H9 (cell line): ENCODE results near the gene SLBP. TPM values are rescaled to one million over a fixed set of nuclear protein-coding genes. Genes with fewer than 3 reads are reported as not detected.
A peak's percentile ranks its signal among the peaks of the same experiment; 100 is the strongest.

ENCODE experiments used
- DNase-seq: peaks from one replicate; pipeline ENCODE4 v3.0.0-alpha.2; 2017
- H2AFZ ChIP-seq: one replicate; pipeline ENCODE4 v1.6.1; 2013; ENCODE audit warnings: mild to moderate bottlenecking, low read length, control low read depth, moderate library complexity
- H2AK5ac ChIP-seq: 2 replicates; pipeline ENCODE4 v1.6.1; 2013; ENCODE audit warnings: low read length, control low read depth, mixed read lengths; ENCODE audit not compliant: insufficient read length
- H2BK120ac ChIP-seq: one replicate; pipeline ENCODE4 v1.6.1; 2013; ENCODE audit warnings: low read depth, mild to moderate bottlenecking, low read length, control low read depth, inconsistent platforms; ENCODE audit not compliant: poor library complexity, severe bottlenecking
- H2BK12ac ChIP-seq: 2 replicates; pipeline ENCODE4 v1.6.1; 2013; ENCODE audit warnings: low read length, control low read depth, mixed read lengths, low read depth; ENCODE audit not compliant: insufficient read length
- H2BK15ac ChIP-seq: 2 replicates; pipeline ENCODE4 v1.6.1; 2013; ENCODE audit warnings: low read depth, low read length, control low read depth
- H2BK20ac ChIP-seq: one replicate; pipeline ENCODE4 v1.6.1; 2013; ENCODE audit warnings: low read depth, mild to moderate bottlenecking, low read length, control low read depth, inconsistent platforms; ENCODE audit not compliant: poor library complexity, severe bottlenecking
- H2BK5ac ChIP-seq: 2 replicates; pipeline ENCODE4 v1.6.1; 2013; ENCODE audit warnings: low read length, control low read depth, mixed read lengths; ENCODE audit not compliant: insufficient read length
- H3K14ac ChIP-seq: 2 replicates; pipeline ENCODE4 v1.6.1; 2013; ENCODE audit warnings: low read length, control low read depth; ENCODE audit not compliant: insufficient read depth
- H3K18ac ChIP-seq: 2 replicates; pipeline ENCODE4 v1.6.1; 2013; ENCODE audit warnings: low read depth, mild to moderate bottlenecking, mixed read lengths, low read length, control low read depth; ENCODE audit not compliant: insufficient read length
- H3K23ac ChIP-seq: 2 replicates; pipeline ENCODE4 v1.6.1; 2013; ENCODE audit warnings: low read length, control low read depth, mixed read lengths, low read depth; ENCODE audit not compliant: insufficient read length
- H3K23me2 ChIP-seq: 2 replicates; pipeline ENCODE4 v1.6.1; 2013; ENCODE audit warnings: low read depth, mild to moderate bottlenecking, mixed read lengths, low read length, control low read depth; ENCODE audit not compliant: insufficient read length, poor library complexity, severe bottlenecking
- H3K27ac ChIP-seq: 2 replicates; pipeline ENCODE4 v1.5.1; 2013; ENCODE audit warnings: low read length, control low read depth, mixed read lengths, low read depth; ENCODE audit not compliant: insufficient read length
- H3K27me3 ChIP-seq: 2 replicates; pipeline ENCODE4 v1.6.1; 2013; ENCODE audit warnings: low read length, control low read depth, inconsistent platforms; ENCODE audit not compliant: insufficient read depth
- H3K4ac ChIP-seq: 2 replicates; pipeline ENCODE4 v1.6.1; 2013; ENCODE audit warnings: low read depth, mild to moderate bottlenecking, control low read depth, inconsistent platforms, low read length, moderate library complexity
- H3K4me1 ChIP-seq: 2 replicates; pipeline ENCODE4 v1.6.1; 2013; ENCODE audit warnings: low read length, control low read depth, inconsistent platforms; ENCODE audit not compliant: insufficient read depth
- H3K4me2 ChIP-seq: 2 replicates; pipeline ENCODE4 v1.6.1; 2013; ENCODE audit warnings: low read length, control low read depth, mixed read lengths; ENCODE audit not compliant: insufficient read length, insufficient read depth
- H3K56ac ChIP-seq: 2 replicates; pipeline ENCODE4 v1.6.1; 2013; ENCODE audit warnings: low read depth, mild to moderate bottlenecking, mixed read lengths, low read length, control low read depth; ENCODE audit not compliant: insufficient read length
- H3K79me1 ChIP-seq: 2 replicates; pipeline ENCODE4 v1.6.1; 2013; ENCODE audit warnings: low read depth, mild to moderate bottlenecking, moderate library complexity, low read length, control low read depth, inconsistent platforms; ENCODE audit not compliant: insufficient read depth, poor library complexity, severe bottlenecking
- H3K79me2 ChIP-seq: 2 replicates; pipeline ENCODE4 v1.6.1; 2013; ENCODE audit warnings: low read length, control low read depth, inconsistent platforms; ENCODE audit not compliant: insufficient read depth
- H3K9ac ChIP-seq: 2 replicates; pipeline ENCODE4 v1.6.1; 2013; ENCODE audit warnings: low read length, control low read depth, mixed read lengths; ENCODE audit not compliant: insufficient read length; ENCODE audit errors: extremely low read depth
- H3K9me3 ChIP-seq: one replicate; pipeline ENCODE4 v1.6.1; 2013; ENCODE audit warnings: low read depth, low read length, inconsistent platforms; ENCODE audit not compliant: control insufficient read depth
- H3T11ph ChIP-seq: one replicate; pipeline ENCODE4 v1.6.1; 2013; ENCODE audit warnings: mild to moderate bottlenecking, low read length, control low read depth, inconsistent platforms
- H4K20me1 ChIP-seq: one replicate; pipeline ENCODE4 v1.6.1; 2013; ENCODE audit not compliant: control insufficient read depth, insufficient read length, insufficient read depth
- H4K5ac ChIP-seq: 2 replicates; pipeline ENCODE4 v1.6.1; 2013; ENCODE audit warnings: low read depth, mild to moderate bottlenecking, mixed read lengths, low read length, control low read depth; ENCODE audit not compliant: insufficient read length
- H4K8ac ChIP-seq: replicated peaks from 2 replicates; pipeline ENCODE4 v1.6.1; 2013; ENCODE audit warnings: low read length, control low read depth, mixed read lengths, low read depth; ENCODE audit not compliant: insufficient read length
- H4K91ac ChIP-seq: 2 replicates; pipeline ENCODE4 v1.6.1; 2013; ENCODE audit warnings: low read depth, mild to moderate bottlenecking, moderate library complexity, mixed read lengths, low read length, control low read depth; ENCODE audit not compliant: insufficient read length
- H3K27ac Mint-ChIP-seq, 3 experiments: 2 replicates in 2 of 3; 3 replicates in 1 of 3; pipeline ENCODE4 v1.8.0; 2020 to 2021; ENCODE audit warnings: mixed read lengths in 3 of 3, mild to moderate bottlenecking in 1 of 3, moderate library complexity in 1 of 3
- H3K27me3 Mint-ChIP-seq: 2 replicates; pipeline ENCODE4 v1.8.0; 2021; ENCODE audit warnings: low read depth, mild to moderate bottlenecking, moderate library complexity, mixed read lengths
- H3K36me3 Mint-ChIP-seq, 3 experiments: 2 replicates in 2 of 3; 3 replicates in 1 of 3; pipeline ENCODE4 v1.8.0; 2020 to 2021; ENCODE audit warnings: low read depth in 3 of 3, mixed read lengths in 3 of 3; ENCODE audit not compliant: insufficient read depth in 1 of 3
- H3K4me1 Mint-ChIP-seq, 2 experiments: 2 replicates each; pipeline ENCODE4 v1.8.0; 2020; ENCODE audit warnings: mixed read lengths in 2 of 2
- H3K4me3 Mint-ChIP-seq, 2 experiments: 2 replicates in 1 of 2; 3 replicates in 1 of 2; pipeline ENCODE4 v1.8.0; 2020 to 2021; ENCODE audit warnings: mild to moderate bottlenecking in 2 of 2, mixed read lengths in 2 of 2, moderate library complexity in 1 of 2
- H3K9me3 Mint-ChIP-seq, 2 experiments: 2 replicates in 1 of 2; 3 replicates in 1 of 2; pipeline ENCODE4 v1.8.0; 2020; ENCODE audit warnings: mild to moderate bottlenecking in 2 of 2, mixed read lengths in 2 of 2, moderate library complexity in 1 of 2
- WGBS: extraction: QIAGEN DNeasy Blood & Tissue Kit; methylation state at CpG from one replicate; pipeline ENCODE4 v1.1.7; 2013; ENCODE audit warnings: missing lambda C conversion rate, low lambda C conversion rate, mixed read lengths; ENCODE audit not compliant: insufficient read length; ENCODE audit errors: extremely low coverage; 5-methylcytosine and 5-hydroxymethylcytosine counted together
- total RNA-seq: library from RNA; stranded (reverse); gene quantifications from 2 replicates; pipeline ENCODE4 v1.2.1, GENCODE V29; 2021
- TF ChIP-seq, protein P1 (sequence below): fragments of 200-600 bp; sonication (generic); conservative IDR thresholded peaks from 3 replicates; pipeline ENCODE4 v1.8.0; 2021; ENCODE audit warnings: antibody characterized with exemption, mild to moderate bottlenecking

SLBP gene
- total RNA-seq, 1 experiment from 2014 or later = 62.7 TPM

DNA sequence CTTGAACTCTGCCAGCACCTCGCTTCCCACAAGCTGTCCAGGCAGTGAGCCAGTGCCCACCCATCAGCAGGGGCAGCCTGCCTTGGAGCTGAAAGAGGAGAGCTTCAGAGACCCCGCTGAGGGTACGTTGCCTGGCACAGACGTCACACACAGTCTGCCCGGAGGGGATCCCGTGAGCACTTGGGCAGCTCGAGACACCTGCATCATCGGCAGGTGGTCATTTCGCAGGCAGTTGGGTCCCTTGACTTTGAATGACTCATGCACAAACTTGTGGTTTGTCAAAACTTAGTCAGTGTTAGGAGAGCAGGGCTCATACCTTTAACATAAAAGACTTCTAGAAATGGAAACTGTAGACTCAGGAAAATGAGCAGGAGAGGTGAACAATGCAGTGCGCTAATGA lies 19.1 kb upstream of the SLBP start:
- H2BK12ac ChIP-seq = no peak overlapping the region
- H3K4me2 ChIP-seq = no peak overlapping the region
- H3K4ac ChIP-seq = no peak overlapping the region
- peaks cover 2% of the 10 kb centered on the region; the same call in 1 of the 2 replicates for H3K79me2 ChIP-seq
- no peak overlapping the region for H2BK15ac ChIP-seq
- H3K18ac ChIP-seq = no peak overlapping the region
- no peaks in the 10 kb centered on the region for H3K4me1 ChIP-seq
- no peak overlapping the region for H2BK120ac ChIP-seq
- H2AK5ac ChIP-seq = no peak overlapping the region
- no peak overlapping the region for H4K8ac ChIP-seq
- peaks cover 67 to 96% (median 94%) of the 10 kb centered on the region in 3 experiments for H3K36me3 Mint-ChIP-seq
- DNase-seq = no peak
- peak overlapping the region in 1 of 3 experiments; percentile 18; a peak in 1 of 7 replicates for H3K27ac Mint-ChIP-seq
- no peak overlapping the region for H4K91ac ChIP-seq
- no peaks in the 10 kb centered on the region for H3K27me3 Mint-ChIP-seq
- no peak overlapping the region for H3K9ac ChIP-seq
- H4K5ac ChIP-seq = no peak overlapping the region
- H3K4me3 Mint-ChIP-seq = no peak overlapping the region
- no peak overlapping the region for H3K56ac ChIP-seq
- H2BK20ac ChIP-seq = no peak overlapping the region
- H3K79me1 ChIP-seq = no peaks in the 10 kb centered on the region
- TF ChIP-seq, protein P1, sequence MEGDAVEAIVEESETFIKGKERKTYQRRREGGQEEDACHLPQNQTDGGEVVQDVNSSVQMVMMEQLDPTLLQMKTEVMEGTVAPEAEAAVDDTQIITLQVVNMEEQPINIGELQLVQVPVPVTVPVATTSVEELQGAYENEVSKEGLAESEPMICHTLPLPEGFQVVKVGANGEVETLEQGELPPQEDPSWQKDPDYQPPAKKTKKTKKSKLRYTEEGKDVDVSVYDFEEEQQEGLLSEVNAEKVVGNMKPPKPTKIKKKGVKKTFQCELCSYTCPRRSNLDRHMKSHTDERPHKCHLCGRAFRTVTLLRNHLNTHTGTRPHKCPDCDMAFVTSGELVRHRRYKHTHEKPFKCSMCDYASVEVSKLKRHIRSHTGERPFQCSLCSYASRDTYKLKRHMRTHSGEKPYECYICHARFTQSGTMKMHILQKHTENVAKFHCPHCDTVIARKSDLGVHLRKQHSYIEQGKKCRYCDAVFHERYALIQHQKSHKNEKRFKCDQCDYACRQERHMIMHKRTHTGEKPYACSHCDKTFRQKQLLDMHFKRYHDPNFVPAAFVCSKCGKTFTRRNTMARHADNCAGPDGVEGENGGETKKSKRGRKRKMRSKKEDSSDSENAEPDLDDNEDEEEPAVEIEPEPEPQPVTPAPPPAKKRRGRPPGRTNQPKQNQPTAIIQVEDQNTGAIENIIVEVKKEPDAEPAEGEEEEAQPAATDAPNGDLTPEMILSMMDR = no peak
- H3K9me3 ChIP-seq = no peaks in the 10 kb centered on the region
- peaks cover 4 to 7% of the 10 kb centered on the region in 2 experiments for H3K4me1 Mint-ChIP-seq
- H3T11ph ChIP-seq = no peak overlapping the region
- no CpG with 5 or more reads among the region's 10 CpGs for WGBS
- peaks cover 5% of the 10 kb centered on the region for H4K20me1 ChIP-seq
- no peaks in the 10 kb centered on the region for H3K27me3 ChIP-seq
- no peak overlapping the region for H3K23ac ChIP-seq
- H3K14ac ChIP-seq = no peak overlapping the region
- no peaks in the 10 kb centered on the region for H3K9me3 Mint-ChIP-seq
- no peak overlapping the region for H3K27ac ChIP-seq
- H2AFZ ChIP-seq = no peak overlapping the region
- no peak overlapping the region for H2BK5ac ChIP-seq
- H3K23me2 ChIP-seq = no peaks in the 10 kb centered on the region
